ENCODE measurements around the gene ANKS6. TPM values are rescaled to one million over a fixed set of nuclear protein-coding genes. Genes with fewer than 3 reads are reported as not detected.

ANKS6 gene
- total and polyA plus RNA-seq, 10 of the 15 experiments (the other 5 are each of a cell fraction or from before 2014, with no cell fraction given): 2.0 to 16.2 (median 6.1) TPM

DNA sequence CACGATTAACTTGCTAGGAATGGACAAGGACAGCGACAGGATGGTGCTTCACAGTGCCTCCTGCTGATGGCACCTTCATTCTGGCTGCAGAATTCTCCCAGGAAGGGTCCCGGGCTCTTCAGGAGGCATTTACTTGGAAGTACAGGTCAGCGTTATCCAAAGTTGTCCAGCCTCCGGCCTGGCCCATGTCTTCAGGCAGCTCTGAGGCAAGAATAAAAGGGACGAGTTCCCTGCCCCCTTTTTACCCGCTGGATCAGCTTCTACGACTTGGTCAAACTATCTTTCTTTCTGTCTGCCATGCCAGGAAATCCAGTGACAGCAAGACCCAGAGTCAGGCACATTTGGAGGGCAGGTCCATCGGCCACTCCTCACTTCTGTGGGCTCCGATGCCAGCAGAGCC is 64.3 kb downstream of the ANKS6 start:
- H3K36me3 ChIP-seq (ENCODE audit: control insufficient read depth in 2 of 2, insufficient read depth in 2 of 2, low read length in 1 of 2): no peaks in the 10 kb centered on the region
- SMC1A ChIA-PET (ENCODE audit: uncharacterized antibody, unreplicated experiment): no interaction called here
- intact Hi-C loops (cut with micrococcal nuclease; ENCODE audit: unreplicated experiment): no loop called here
- in situ Hi-C loops (cut with MboI): no loop called here
- H3K27ac ChIP-seq (ENCODE audit: control insufficient read depth, insufficient read depth): no peak overlapping the region
- CTCF ChIA-PET: no interaction called here
- FAIRE-seq (no peak), DNase-seq (ENCODE audit: low read depth, low spot score) (no peak), ATAC-seq (no peak)
- no peak overlapping the region for H2AFZ ChIP-seq (ENCODE audit: control insufficient read depth, low read depth, low read length)
- peaks cover 0 to 3% of the 10 kb centered on the region in 2 experiments; a peak in 2 of 4 replicates for H3K27me3 ChIP-seq (replicated peaks in 1 of 2; ENCODE audit: control insufficient read depth in 2 of 2, insufficient read depth in 2 of 2, low read length in 1 of 2)
- H3K4me3 ChIP-seq: no peak overlapping the region
- H3K9me3 ChIP-seq (replicated peaks; ENCODE audit: control insufficient read depth, insufficient read depth, low read length): no peaks in the 10 kb centered on the region
- H3K4me1 ChIP-seq (ENCODE audit: control insufficient read depth, insufficient read depth, low read length): no peaks in the 10 kb centered on the region
- TF ChIP-seq RUNX3 (IDR thresholded peaks at IDR 0.05; ENCODE audit: low read length) (no peak), CHD4 (IDR thresholded peaks at IDR 0.05) (no peak), JUNB (IDR thresholded peaks at IDR 0.05) (no peak), CEBPB (IDR thresholded peaks at IDR 0.05; ENCODE audit: borderline replicate concordance in 1 of 2, low read depth in 2 of 2, low read length in 2 of 2) (no peak)
- TF ChIP-seq, protein P1, sequence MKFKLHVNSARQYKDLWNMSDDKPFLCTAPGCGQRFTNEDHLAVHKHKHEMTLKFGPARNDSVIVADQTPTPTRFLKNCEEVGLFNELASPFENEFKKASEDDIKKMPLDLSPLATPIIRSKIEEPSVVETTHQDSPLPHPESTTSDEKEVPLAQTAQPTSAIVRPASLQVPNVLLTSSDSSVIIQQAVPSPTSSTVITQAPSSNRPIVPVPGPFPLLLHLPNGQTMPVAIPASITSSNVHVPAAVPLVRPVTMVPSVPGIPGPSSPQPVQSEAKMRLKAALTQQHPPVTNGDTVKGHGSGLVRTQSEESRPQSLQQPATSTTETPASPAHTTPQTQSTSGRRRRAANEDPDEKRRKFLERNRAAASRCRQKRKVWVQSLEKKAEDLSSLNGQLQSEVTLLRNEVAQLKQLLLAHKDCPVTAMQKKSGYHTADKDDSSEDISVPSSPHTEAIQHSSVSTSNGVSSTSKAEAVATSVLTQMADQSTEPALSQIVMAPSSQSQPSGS (IDR thresholded peaks at IDR 0.05; ENCODE audit: low read length): no peak
- TF ChIP-seq, protein P2, sequence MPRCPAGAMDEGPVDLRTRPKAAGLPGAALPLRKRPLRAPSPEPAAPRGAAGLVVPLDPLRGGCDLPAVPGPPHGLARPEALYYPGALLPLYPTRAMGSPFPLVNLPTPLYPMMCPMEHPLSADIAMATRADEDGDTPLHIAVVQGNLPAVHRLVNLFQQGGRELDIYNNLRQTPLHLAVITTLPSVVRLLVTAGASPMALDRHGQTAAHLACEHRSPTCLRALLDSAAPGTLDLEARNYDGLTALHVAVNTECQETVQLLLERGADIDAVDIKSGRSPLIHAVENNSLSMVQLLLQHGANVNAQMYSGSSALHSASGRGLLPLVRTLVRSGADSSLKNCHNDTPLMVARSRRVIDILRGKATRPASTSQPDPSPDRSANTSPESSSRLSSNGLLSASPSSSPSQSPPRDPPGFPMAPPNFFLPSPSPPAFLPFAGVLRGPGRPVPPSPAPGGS (IDR thresholded peaks at IDR 0.05; ENCODE audit: borderline replicate concordance, insufficient read depth, low read depth, low read length, poor library complexity, severe bottlenecking): no peak
- TF ChIP-seq, protein P3, sequence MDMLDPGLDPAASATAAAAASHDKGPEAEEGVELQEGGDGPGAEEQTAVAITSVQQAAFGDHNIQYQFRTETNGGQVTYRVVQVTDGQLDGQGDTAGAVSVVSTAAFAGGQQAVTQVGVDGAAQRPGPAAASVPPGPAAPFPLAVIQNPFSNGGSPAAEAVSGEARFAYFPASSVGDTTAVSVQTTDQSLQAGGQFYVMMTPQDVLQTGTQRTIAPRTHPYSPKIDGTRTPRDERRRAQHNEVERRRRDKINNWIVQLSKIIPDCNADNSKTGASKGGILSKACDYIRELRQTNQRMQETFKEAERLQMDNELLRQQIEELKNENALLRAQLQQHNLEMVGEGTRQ (IDR thresholded peaks at IDR 0.05; ENCODE audit: borderline replicate concordance, low read depth, low read length): no peak
- TF ChIP-seq, protein P4, sequence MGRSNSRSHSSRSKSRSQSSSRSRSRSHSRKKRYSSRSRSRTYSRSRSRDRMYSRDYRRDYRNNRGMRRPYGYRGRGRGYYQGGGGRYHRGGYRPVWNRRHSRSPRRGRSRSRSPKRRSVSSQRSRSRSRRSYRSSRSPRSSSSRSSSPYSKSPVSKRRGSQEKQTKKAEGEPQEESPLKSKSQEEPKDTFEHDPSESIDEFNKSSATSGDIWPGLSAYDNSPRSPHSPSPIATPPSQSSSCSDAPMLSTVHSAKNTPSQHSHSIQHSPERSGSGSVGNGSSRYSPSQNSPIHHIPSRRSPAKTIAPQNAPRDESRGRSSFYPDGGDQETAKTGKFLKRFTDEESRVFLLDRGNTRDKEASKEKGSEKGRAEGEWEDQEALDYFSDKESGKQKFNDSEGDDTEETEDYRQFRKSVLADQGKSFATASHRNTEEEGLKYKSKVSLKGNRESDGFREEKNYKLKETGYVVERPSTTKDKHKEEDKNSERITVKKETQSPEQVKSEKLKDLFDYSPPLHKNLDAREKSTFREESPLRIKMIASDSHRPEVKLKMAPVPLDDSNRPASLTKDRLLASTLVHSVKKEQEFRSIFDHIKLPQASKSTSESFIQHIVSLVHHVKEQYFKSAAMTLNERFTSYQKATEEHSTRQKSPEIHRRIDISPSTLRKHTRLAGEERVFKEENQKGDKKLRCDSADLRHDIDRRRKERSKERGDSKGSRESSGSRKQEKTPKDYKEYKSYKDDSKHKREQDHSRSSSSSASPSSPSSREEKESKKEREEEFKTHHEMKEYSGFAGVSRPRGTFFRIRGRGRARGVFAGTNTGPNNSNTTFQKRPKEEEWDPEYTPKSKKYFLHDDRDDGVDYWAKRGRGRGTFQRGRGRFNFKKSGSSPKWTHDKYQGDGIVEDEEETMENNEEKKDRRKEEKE (IDR thresholded peaks at IDR 0.05): no peak
- TF ChIP-seq, protein P5, sequence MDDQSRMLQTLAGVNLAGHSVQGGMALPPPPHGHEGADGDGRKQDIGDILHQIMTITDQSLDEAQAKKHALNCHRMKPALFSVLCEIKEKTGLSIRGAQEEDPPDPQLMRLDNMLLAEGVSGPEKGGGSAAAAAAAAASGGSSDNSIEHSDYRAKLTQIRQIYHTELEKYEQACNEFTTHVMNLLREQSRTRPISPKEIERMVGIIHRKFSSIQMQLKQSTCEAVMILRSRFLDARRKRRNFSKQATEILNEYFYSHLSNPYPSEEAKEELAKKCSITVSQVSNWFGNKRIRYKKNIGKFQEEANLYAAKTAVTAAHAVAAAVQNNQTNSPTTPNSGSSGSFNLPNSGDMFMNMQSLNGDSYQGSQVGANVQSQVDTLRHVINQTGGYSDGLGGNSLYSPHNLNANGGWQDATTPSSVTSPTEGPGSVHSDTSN (IDR thresholded peaks at IDR 0.05; ENCODE audit: insufficient replicate concordance, low read depth, low read length): no peak
- POLR2A ChIA-PET: no interaction called here
- RAD21 ChIA-PET (ENCODE audit: unreplicated experiment): no interaction called here
- no peaks in the 10 kb centered on the region for H4K20me1 ChIP-seq (ENCODE audit: control insufficient read depth, insufficient read depth)
- no peak overlapping the region for H3K9ac ChIP-seq (ENCODE audit: control insufficient read depth, insufficient read depth, low read length)
- H3K4me2 ChIP-seq (ENCODE audit: control insufficient read depth, insufficient read depth): no peak overlapping the region
- BruUV-seq (replicated peaks): no TSS peak
- no peaks in the 10 kb centered on the region for H3K79me2 ChIP-seq (ENCODE audit: control insufficient read depth, insufficient read depth, low read length)
- 53% methylated on average over 10 of the region's 10 CpGs for WGBS (ENCODE audit: insufficient coverage, insufficient replicate concordance, low lambda C conversion rate, missing lambda C conversion rate)
